Parathyroid adenoma (tissue), 2 donors: ENCODE measurements around the gene PTX4.

Source experiments
- H2AFZ ChIP-seq: fragments of 300-600 bp; sonication (generic); one replicate; pipeline ENCODE4 v1.7.0; 2017; ENCODE audit warnings: antibody characterized with exemption, mild to moderate bottlenecking
- H3K27ac ChIP-seq: fragments of 300-600 bp; sonication (generic); one replicate; pipeline ENCODE4 v1.7.0; 2017
- H3K27me3 ChIP-seq: fragments of 300-600 bp; sonication (generic); one replicate; pipeline ENCODE4 v1.7.0; 2017; ENCODE audit warnings: low read length; ENCODE audit not compliant: control insufficient read depth, insufficient read depth
- H3K36me3 ChIP-seq: fragments of 300-600 bp; sonication (generic); one replicate; pipeline ENCODE4 v1.7.0; 2017; ENCODE audit warnings: low read length; ENCODE audit not compliant: control insufficient read depth, insufficient read depth
- H3K4me1 ChIP-seq: fragments of 300-600 bp; sonication (generic); one replicate; pipeline ENCODE4 v1.7.0; 2017; ENCODE audit warnings: control low read depth
- H3K4me2 ChIP-seq: fragments of 300-600 bp; sonication (generic); one replicate; pipeline ENCODE4 v1.7.0; 2017; ENCODE audit warnings: low read length
- H3K4me3 ChIP-seq: fragments of 300-600 bp; sonication (generic); one replicate; pipeline ENCODE4 v1.7.0; 2017; ENCODE audit warnings: low read depth, low read length
- H3K79me2 ChIP-seq: fragments of 300-600 bp; sonication (generic); one replicate; pipeline ENCODE4 v1.7.0; 2017; ENCODE audit warnings: control low read depth
- H3K9ac ChIP-seq: fragments of 300-600 bp; sonication (generic); one replicate; pipeline ENCODE4 v1.7.0; 2017; ENCODE audit warnings: mild to moderate bottlenecking
- H3K9me3 ChIP-seq: fragments of 300-600 bp; sonication (generic); one replicate; pipeline ENCODE4 v1.7.0; 2017; ENCODE audit warnings: low read length; ENCODE audit not compliant: control insufficient read depth
- CTCF ChIP-seq: fragments of 300-600 bp; sonication (generic); IDR thresholded peaks from one replicate; pipeline ENCODE4 v1.7.0; 2017; ENCODE audit warnings: antibody characterized with exemption, mild to moderate bottlenecking
- donor health status: primary hyperparathyroidism.

Gene PTX4

GRCh38 chr16:1500465-1501150, 11.9 kb upstream of the PTX4 start:
- peaks cover 3% of the 10 kb centered on the region for H3K79me2 ChIP-seq
- no peak overlapping the region for H3K27ac ChIP-seq
- no peaks in the 10 kb centered on the region for H3K36me3 ChIP-seq
- no peak for TF ChIP-seq CTCF
- H3K9me3 ChIP-seq: no peaks in the 10 kb centered on the region
- H3K4me3 ChIP-seq: no peak overlapping the region
- H2AFZ ChIP-seq: no peak overlapping the region
- H3K27me3 ChIP-seq: no peaks in the 10 kb centered on the region
- no peaks in the 10 kb centered on the region for H3K4me1 ChIP-seq
- no peak overlapping the region for H3K4me2 ChIP-seq
- H3K9ac ChIP-seq: no peak overlapping the region

- no peak overlapping the region for H3K9ac ChIP-seq
- no peak for TF ChIP-seq CTCF
- H3K4me2 ChIP-seq: no peak overlapping the region
- no peaks in the 10 kb centered on the region for H3K36me3 ChIP-seq
- peaks cover 3% of the 10 kb centered on the region for H3K79me2 ChIP-seq
- no peaks in the 10 kb centered on the region for H3K4me1 ChIP-seq
- no peak overlapping the region for H3K27ac ChIP-seq
- H3K27me3 ChIP-seq: no peaks in the 10 kb centered on the region
- no peaks in the 10 kb centered on the region for H3K9me3 ChIP-seq
- no peak overlapping the region for H2AFZ ChIP-seq
- no peak overlapping the region for H3K4me3 ChIP-seq
Measured at GRCh38 chr16:1499756-1500464, 11.2 kb upstream of the PTX4 start.

GRCh38 chr16:1498899-1499676, 10.3 kb upstream of the PTX4 start:
- no peak overlapping the region for H3K27ac ChIP-seq
- no peaks in the 10 kb centered on the region for H3K27me3 ChIP-seq
- H3K9ac ChIP-seq: no peak overlapping the region
- no peaks in the 10 kb centered on the region for H3K36me3 ChIP-seq
- peaks cover 4% of the 10 kb centered on the region for H3K4me1 ChIP-seq
- H2AFZ ChIP-seq: no peak overlapping the region
- no peak for TF ChIP-seq CTCF
- no peak overlapping the region for H3K4me3 ChIP-seq
- H3K9me3 ChIP-seq: no peaks in the 10 kb centered on the region
- H3K79me2 ChIP-seq: peaks cover 3% of the 10 kb centered on the region
- H3K4me2 ChIP-seq: no peak overlapping the region

- Histone ChIP-seq H3K4me3 (no peak overlapping the region), H3K9ac (no peak overlapping the region), H3K27ac (no peak overlapping the region), H3K27me3 (no peaks in the 10 kb centered on the region), H3K9me3 (no peaks in the 10 kb centered on the region), H3K4me1 (peaks cover 6% of the 10 kb centered on the region), H2AFZ (no peak overlapping the region), H3K36me3 (no peaks in the 10 kb centered on the region), H3K79me2 (peaks cover 3% of the 10 kb centered on the region), H3K4me2 (no peak overlapping the region)
- no peak for TF ChIP-seq CTCF
Measured at GRCh38 chr16:1497014-1497598, 8.4 kb upstream of the PTX4 start.
